ENCODE data around the gene GFPT2.

DNA sequence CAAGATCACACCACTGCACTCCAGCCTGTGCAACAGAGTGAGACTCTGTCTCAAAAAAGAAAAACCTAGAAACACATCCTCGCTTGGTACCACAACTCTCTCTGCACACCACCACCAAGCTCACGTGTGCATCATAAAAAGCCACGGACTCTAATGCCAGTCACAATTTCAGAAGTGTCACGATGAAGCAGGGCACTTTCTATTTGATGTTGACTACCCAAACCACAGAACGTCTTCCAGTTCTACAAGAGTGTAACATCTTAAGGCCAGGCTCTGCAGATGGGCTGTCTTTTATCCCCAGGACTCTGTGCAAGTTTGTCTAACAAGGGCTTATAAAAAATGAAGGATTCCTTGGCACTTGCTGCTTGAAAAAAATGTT lies 22.9 kb downstream of the GFPT2 start:
- TF ChIP-seq POLR2A (IDR thresholded peaks at IDR 0.05) = no peak
- TF ChIP-seq, protein P1, sequence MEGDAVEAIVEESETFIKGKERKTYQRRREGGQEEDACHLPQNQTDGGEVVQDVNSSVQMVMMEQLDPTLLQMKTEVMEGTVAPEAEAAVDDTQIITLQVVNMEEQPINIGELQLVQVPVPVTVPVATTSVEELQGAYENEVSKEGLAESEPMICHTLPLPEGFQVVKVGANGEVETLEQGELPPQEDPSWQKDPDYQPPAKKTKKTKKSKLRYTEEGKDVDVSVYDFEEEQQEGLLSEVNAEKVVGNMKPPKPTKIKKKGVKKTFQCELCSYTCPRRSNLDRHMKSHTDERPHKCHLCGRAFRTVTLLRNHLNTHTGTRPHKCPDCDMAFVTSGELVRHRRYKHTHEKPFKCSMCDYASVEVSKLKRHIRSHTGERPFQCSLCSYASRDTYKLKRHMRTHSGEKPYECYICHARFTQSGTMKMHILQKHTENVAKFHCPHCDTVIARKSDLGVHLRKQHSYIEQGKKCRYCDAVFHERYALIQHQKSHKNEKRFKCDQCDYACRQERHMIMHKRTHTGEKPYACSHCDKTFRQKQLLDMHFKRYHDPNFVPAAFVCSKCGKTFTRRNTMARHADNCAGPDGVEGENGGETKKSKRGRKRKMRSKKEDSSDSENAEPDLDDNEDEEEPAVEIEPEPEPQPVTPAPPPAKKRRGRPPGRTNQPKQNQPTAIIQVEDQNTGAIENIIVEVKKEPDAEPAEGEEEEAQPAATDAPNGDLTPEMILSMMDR (IDR thresholded peaks at IDR 0.05) = no peak
